BLaER1 treated with 17β-estradiol and CSF1 and Interleukin-3, amounts not matched to agents 10 nM and 100 nM (cell line): ENCODE measurements around the gene LRRC8B.

ENCODE experiments used
- H3K27ac ChIP-seq, 11 experiments: shearing (Covaris generic); formaldehyde crosslinking; 2 replicates each; pipeline ENCODE4 v1.8.1; 2022
- H3K27me3 ChIP-seq, 11 experiments: shearing (Covaris generic); formaldehyde crosslinking; 2 replicates each; pipeline ENCODE4 v1.8.1; 2022
- H3K36me3 ChIP-seq, 11 experiments: shearing (Covaris generic); formaldehyde crosslinking; 2 replicates each; pipeline ENCODE4 v1.8.1; 2022
- H3K4me1 ChIP-seq, 10 experiments: shearing (Covaris generic); formaldehyde crosslinking; 2 replicates each; pipeline ENCODE4 v1.8.1; 2022
- H3K4me2 ChIP-seq, 11 experiments: shearing (Covaris generic); formaldehyde crosslinking; 2 replicates each; pipeline ENCODE4 v1.8.1; 2022
- H3K4me3 ChIP-seq, 10 experiments: shearing (Covaris generic); formaldehyde crosslinking; 2 replicates each; pipeline ENCODE4 v1.8.1; 2022
- H3K9ac ChIP-seq, 11 experiments: shearing (Covaris generic); formaldehyde crosslinking; 2 replicates each; pipeline ENCODE4 v1.8.1; 2022
- H3K9me3 ChIP-seq, 11 experiments: shearing (Covaris generic); formaldehyde crosslinking; replicated peaks in 1 of 11; 2 replicates each; pipeline ENCODE4 v1.8.1; 2022
- H4K20me1 ChIP-seq, 11 experiments: shearing (Covaris generic); formaldehyde crosslinking; 2 replicates each; pipeline ENCODE4 v1.8.1; 2022
- Cebpa-rat ChIP-seq, 11 experiments: shearing (Covaris generic); IDR thresholded peaks; 2 replicates each; pipeline ENCODE4 v1.8.1; 2022

Gene LRRC8B

DNA sequence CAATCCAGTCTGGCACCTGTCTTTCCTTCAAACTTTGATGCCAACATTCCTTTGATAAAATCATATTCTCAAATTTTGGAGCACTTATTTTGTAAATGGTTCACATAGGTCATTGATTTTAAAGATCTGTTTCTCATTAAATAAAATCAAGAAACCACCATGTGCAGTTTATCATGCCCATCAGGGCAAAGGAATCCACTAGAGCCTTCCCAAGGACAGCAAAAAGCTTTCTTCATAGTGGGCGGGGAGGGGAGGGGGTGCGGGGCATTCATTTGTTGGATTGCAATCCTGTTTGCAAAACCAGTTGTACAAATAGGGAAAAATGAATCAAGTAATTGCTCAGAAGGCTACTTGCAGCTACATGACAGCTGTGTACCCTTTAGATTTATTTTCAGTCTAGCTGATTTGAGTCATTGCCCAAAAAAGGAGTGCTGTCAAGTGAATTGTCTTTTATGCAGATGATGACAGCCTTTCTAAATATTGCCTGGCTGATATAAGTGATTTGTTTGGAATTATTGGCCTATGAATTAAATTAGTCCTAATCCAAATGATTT lies 23.0 kb downstream of the LRRC8B start:
- peaks cover 0 to 38% (median 14%) of the 10 kb centered on the region in 11 experiments; a peak in 15 of 22 replicates for H3K36me3 ChIP-seq
- no peak overlapping the region for H3K4me3 ChIP-seq
- H3K9me3 ChIP-seq = no peaks in the 10 kb centered on the region
- H3K4me2 ChIP-seq = peak overlapping the region in 1 of 11 experiments; percentile 17; a peak in 1 of 22 replicates
- TF ChIP-seq Cebpa-rat (IDR thresholded peaks at IDR 0.05) = no peak
- no peak overlapping the region for H3K9ac ChIP-seq
- H3K4me1 ChIP-seq = peaks cover 10 to 63% (median 13%) of the 10 kb centered on the region in 10 experiments
- H3K27me3 ChIP-seq = no peaks in the 10 kb centered on the region
- H4K20me1 ChIP-seq = peaks cover 0 to 28% (median 7%) of the 10 kb centered on the region in 11 experiments; a peak in 6 of 22 replicates
- no peak overlapping the region for H3K27ac ChIP-seq

DNA sequence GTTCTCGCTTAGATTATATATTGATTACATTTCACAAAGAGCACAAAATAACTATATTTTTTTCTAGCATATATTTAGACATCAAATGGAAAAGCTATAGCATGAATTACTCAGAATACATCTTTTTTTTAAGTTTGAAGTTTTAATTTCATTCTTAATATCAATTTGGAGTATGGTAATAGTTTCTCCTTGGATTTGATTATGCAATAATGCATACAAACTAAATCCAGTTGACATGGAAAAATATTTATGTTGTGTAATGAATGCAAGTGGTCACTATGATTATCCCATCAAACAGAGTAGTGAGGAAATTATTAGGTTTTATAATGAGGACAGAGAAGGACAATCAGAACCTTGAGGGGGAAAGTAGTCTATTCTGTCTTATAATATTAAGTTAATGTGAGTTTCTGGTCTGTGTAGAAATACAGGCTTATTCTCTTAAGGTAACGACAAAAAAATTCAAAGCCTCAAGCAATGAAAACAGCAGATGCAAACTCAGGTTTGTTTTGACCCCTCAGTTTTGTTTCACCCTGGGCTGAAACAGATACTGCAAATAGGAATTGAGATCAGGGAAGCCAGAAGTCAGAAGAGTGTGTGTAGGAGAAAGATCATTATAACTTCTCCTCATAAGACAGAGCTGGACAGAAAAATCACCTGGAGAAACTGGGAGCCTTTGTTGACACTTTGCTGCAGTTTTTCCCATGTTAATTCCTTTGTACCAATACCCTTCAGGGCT lies 23.7 kb downstream of the LRRC8B start:
- Histone ChIP-seq H3K9ac (no peak overlapping the region), H3K4me2 (no peak overlapping the region)

DNA sequence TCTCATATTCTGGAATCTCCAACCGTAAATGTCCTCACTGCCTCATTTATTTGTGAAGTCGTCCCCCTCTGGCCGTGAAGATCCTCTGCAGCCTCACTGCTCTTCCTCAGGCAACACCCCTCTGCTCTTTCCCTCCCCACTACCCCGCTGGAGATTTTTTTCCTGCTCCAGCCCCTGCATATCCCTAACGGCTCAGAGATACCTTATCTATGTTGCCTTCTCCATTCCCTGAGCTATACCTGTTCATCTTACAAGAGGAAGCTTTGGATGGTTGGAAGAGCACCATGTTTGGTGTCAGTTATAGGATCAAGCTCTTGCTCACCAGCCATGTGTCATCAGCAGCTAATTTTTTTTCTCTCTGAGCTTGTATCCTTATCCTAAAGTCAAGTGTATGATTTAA lies 26.4 kb downstream of the LRRC8B start:
- peaks cover 0 to 4% (median 0%) of the 10 kb centered on the region in 11 experiments; a peak in 1 of 22 replicates for H3K9me3 ChIP-seq
- H3K9ac ChIP-seq = no peak overlapping the region
- peaks cover 13 to 72% (median 22%) of the 10 kb centered on the region in 10 experiments for H3K4me1 ChIP-seq
- no peaks in the 10 kb centered on the region for H3K27me3 ChIP-seq
- H3K4me2 ChIP-seq = peak overlapping the region in 1 of 11 experiments; percentile 7; a peak in 2 of 22 replicates
- no peak overlapping the region for H3K4me3 ChIP-seq
- TF ChIP-seq Cebpa-rat (IDR thresholded peaks at IDR 0.05) = no peak
- H3K36me3 ChIP-seq = peaks cover 0 to 51% (median 31%) of the 10 kb centered on the region in 11 experiments; a peak in 18 of 22 replicates
- H4K20me1 ChIP-seq = peaks cover 0 to 21% (median 6%) of the 10 kb centered on the region in 11 experiments; a peak in 6 of 22 replicates
- peak overlapping the region in 1 of 11 experiments; percentile 83; a peak in 1 of 22 replicates for H3K27ac ChIP-seq

More for the DNA sequence above, 23.7 kb downstream of the LRRC8B start:
- no peak overlapping the region for H3K27ac ChIP-seq
- peaks cover 0 to 27% (median 7%) of the 10 kb centered on the region in 11 experiments; a peak in 6 of 22 replicates for H4K20me1 ChIP-seq
- H3K9me3 ChIP-seq = no peaks in the 10 kb centered on the region
- no peaks in the 10 kb centered on the region for H3K27me3 ChIP-seq
- peaks cover 0 to 38% (median 14%) of the 10 kb centered on the region in 11 experiments; a peak in 15 of 22 replicates for H3K36me3 ChIP-seq
- peaks cover 13 to 66% (median 19%) of the 10 kb centered on the region in 10 experiments for H3K4me1 ChIP-seq
- no peak for TF ChIP-seq Cebpa-rat (IDR thresholded peaks at IDR 0.05)
- H3K4me3 ChIP-seq = no peak overlapping the region

DNA sequence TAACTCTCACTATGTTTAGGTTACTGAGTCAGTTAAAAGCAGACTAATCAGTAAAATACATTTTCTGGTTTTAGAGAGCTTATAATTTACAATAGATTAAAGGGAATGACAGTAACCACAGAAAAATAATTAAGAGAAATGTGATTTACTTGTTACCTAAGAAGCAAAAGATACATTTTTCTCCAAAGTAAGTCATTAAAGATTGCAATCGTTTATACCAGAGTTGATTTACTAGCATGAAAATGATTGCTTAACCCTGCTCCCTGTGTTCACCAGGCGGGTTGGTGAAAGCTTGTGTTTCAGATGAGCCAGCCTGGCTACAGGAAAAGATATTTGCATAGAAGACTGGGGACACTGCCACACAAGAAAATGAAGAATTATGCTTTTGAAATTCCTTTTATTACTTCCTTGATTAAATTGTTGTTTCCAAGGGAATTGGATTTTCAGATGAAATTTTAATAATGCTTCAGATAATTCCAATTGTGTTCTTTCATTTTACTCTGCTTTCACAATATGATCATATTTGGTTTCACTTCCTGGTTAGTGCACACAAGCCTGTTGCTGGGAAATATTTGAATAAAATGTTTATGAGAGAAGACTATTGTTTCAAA lies 27.9 kb downstream of the LRRC8B start:
- Histone ChIP-seq H3K4me3 (peak overlapping the region in 4 of 10 experiments; percentile 7 to 39 (median 38); a peak in 5 of 20 replicates), H3K9ac (peak overlapping the region in 8 of 11 experiments; percentile 10 to 70 (median 56); a peak in 11 of 22 replicates), H3K27ac (peak overlapping the region; percentile 34 to 83 (median 61)), H3K4me1 (peaks cover 13 to 74% (median 28%) of the 10 kb centered on the region in 10 experiments), H4K20me1 (peaks cover 0 to 11% (median 0%) of the 10 kb centered on the region in 11 experiments; a peak in 3 of 22 replicates), H3K27me3 (no peaks in the 10 kb centered on the region), H3K4me2 (peak overlapping the region; percentile 24 to 86 (median 57); a peak in 21 of 22 replicates), H3K9me3 (peaks cover 0 to 7% (median 0%) of the 10 kb centered on the region in 11 experiments; a peak in 3 of 22 replicates), H3K36me3 (peaks cover 0 to 65% (median 41%) of the 10 kb centered on the region in 11 experiments; a peak in 18 of 22 replicates)
- peak in 7 of 11 experiments; percentile 17 to 85 (median 63); a peak in 8 of 22 replicates for TF ChIP-seq Cebpa-rat (IDR thresholded peaks at IDR 0.05)

DNA sequence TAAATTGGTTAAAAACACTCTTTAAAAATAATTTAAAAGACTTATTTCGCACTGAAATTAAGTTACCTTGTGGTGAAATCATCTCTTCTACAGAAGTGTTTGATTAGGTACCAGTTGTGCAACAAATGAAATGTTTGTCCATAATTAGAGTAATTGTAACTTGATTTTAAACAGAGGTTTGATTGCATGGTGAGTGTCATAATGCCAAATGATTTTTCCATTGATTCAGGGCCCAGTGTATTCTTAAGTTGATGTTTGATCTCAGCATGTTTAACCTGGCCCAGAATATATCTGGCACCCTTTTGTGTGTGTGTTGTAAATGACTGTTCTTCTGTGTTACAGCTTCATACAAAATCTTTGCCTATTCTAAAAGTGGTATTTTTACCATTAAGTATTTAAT lies 28.5 kb downstream of the LRRC8B start:
- no peak overlapping the region for H3K4me3 ChIP-seq
- peaks cover 0 to 11% (median 4%) of the 10 kb centered on the region in 11 experiments; a peak in 12 of 22 replicates for H3K9me3 ChIP-seq
- peak overlapping the region in 9 of 11 experiments; percentile 24 to 86 (median 57); a peak in 15 of 22 replicates for H3K4me2 ChIP-seq
- H3K27ac ChIP-seq = peak overlapping the region; percentile 34 to 83 (median 61); a peak in 21 of 22 replicates
- peak overlapping the region in 4 of 11 experiments; percentile 24 to 70 (median 62); a peak in 8 of 22 replicates for H3K9ac ChIP-seq
- no peak for TF ChIP-seq Cebpa-rat (IDR thresholded peaks at IDR 0.05)
- H3K27me3 ChIP-seq = no peaks in the 10 kb centered on the region
- H3K36me3 ChIP-seq = peaks cover 0 to 70% (median 46%) of the 10 kb centered on the region in 11 experiments; a peak in 18 of 22 replicates
- peaks cover 0 to 11% (median 0%) of the 10 kb centered on the region in 11 experiments; a peak in 3 of 22 replicates for H4K20me1 ChIP-seq
- peaks cover 13 to 73% (median 28%) of the 10 kb centered on the region in 10 experiments for H3K4me1 ChIP-seq

DNA sequence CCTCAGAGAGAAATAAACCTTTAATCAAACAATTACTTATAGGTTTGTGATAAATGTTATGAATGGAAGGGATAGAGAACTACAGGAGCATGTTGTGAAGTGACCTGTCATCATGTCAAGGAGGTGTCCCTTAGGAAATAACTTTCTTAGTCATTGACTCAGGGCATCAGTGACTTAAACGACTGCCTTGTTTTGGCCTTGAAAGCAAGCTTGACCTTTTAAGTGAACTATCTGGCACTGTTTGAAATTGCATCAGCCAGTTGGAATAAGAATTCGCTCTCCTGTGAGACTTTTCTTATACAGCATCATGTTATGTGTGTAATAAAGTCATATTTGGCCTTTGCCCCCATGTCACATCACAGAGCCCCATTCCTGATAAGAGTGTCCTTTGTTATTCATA lies 30.9 kb downstream of the LRRC8B start:
- TF ChIP-seq Cebpa-rat (IDR thresholded peaks at IDR 0.05) = no peak
- H3K27ac ChIP-seq = peak overlapping the region in 1 of 11 experiments; percentile 26; a peak in 1 of 22 replicates
- peaks cover 0 to 30% (median 25%) of the 10 kb centered on the region in 11 experiments; a peak in 21 of 22 replicates for H3K9me3 ChIP-seq
- no peak overlapping the region for H3K9ac ChIP-seq
- H3K27me3 ChIP-seq = no peaks in the 10 kb centered on the region
- H3K4me1 ChIP-seq = peaks cover 13 to 67% (median 28%) of the 10 kb centered on the region in 10 experiments
- no peak overlapping the region for H3K4me2 ChIP-seq
- H3K4me3 ChIP-seq = no peak overlapping the region
- H4K20me1 ChIP-seq = 0 out of 22 replicates have a peak, but pooled peaks cover 0 to 4% (median 0%) of the 10 kb centered on the region in 11 experiments
- peaks cover 5 to 79% (median 59%) of the 10 kb centered on the region in 11 experiments; a peak in 21 of 22 replicates for H3K36me3 ChIP-seq

DNA sequence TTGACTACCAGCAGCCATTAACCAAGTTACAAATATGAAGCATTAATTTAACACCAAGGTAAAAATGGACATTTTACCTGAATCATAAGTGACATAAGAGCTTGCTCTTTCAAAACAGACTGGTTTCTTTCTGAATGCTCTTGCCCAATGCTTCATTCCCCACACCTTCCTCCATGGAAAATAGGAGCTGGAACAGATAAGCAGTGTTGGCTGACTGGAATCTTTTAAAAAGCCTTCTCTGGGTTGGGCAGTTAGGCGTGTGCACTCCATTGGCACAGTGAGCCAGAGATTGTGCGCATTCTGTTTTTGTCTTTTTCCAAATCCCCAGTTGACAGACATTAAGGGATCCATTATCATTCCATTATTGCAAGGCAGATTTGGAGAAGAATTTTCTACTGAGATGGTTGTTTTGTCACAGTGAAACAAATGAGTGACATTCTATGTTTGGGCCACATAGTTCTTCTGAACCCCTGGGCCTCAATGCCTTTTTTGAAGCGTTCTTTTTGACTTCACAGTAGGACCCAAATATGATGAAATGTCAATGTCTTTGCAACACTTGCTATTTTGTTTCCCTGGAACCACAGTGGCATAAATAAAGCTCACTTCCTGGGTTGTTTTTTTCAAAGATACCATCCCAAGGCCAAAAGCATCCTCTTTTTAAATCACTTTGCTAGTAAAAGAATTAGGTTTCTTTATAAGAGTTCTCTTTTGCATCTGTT lies 32.3 kb downstream of the LRRC8B start:
- Histone ChIP-seq H3K27ac (peak overlapping the region in 5 of 11 experiments; percentile 22 to 70 (median 41); a peak in 6 of 22 replicates), H3K27me3 (no peaks in the 10 kb centered on the region), H3K4me1 (peaks cover 8 to 55% (median 23%) of the 10 kb centered on the region in 10 experiments), H3K4me2 (peak overlapping the region in 5 of 11 experiments; percentile 31 to 69 (median 54); a peak in 10 of 22 replicates), H3K9me3 (peaks cover 0 to 33% (median 25%) of the 10 kb centered on the region in 11 experiments; a peak in 21 of 22 replicates), H3K36me3 (peaks cover 5 to 69% (median 55%) of the 10 kb centered on the region in 11 experiments; a peak in 21 of 22 replicates), H4K20me1 (no peaks in the 10 kb centered on the region), H3K9ac (no peak overlapping the region; a peak in 1 of 22 replicates), H3K4me3 (no peak overlapping the region)
- no peak for TF ChIP-seq Cebpa-rat (IDR thresholded peaks at IDR 0.05)
